Measurements from ENCODE around the gene SINHCAF.

SINHCAF gene

DNA sequence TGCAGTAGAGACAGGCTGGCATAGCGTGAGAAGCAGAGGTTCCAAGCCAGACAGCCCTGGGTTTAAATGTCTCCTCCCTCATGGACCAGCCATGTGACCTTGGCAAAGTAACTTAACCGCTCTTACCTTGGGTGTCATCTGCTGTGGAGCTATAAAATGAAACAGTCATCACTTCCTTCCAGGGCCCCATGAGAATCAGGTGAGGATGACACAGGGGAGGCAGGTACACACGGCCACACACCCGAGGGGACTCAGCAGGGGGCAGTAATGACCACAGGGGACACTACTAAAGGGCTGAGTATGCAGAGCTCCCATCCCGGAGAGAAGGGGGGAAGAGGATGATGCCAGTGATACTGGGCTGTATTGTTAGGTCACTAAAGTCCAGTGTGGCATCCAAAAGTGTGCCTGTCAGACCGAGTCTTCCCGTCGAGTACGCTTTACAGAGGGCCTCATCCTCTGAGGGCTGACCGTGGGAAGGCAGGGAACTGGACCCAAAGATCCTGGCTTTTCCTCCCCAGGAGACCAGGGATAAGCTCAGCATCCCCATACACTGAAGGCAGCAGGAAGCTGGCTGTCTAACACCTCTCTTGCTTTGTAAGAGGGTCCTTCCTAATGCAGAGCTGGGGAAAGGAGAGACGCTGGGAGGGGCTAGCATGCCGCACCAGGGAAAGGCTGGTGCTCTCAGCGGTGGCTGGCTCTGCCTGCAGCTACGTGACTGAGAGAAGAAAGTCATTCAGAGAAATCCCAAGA, 94.2 kb downstream of the SINHCAF start:
- FAIRE-seq = no peak

Data from colon (tissue), 2 donors.